Neural cell (in vitro differentiated cells): ENCODE data around the gene NKX3-2. TPM values are rescaled to one million over a fixed set of nuclear protein-coding genes. Genes with fewer than 3 reads are reported as not detected.
A peak's percentile ranks its signal among the peaks of the same experiment; 100 is the strongest.

Source experiments
- H2AFZ ChIP-seq: fragments of 200-600, 300-800 bp; sonication (generic), shearing (Covaris generic); 2 replicates; pipeline ENCODE4 v1.6.0; 2014; ENCODE audit warnings: low read depth, mild to moderate bottlenecking, antibody characterized with exemption, low read length, moderate library complexity
- H3F3A ChIP-seq: fragments of 200-600 bp; shearing (Covaris generic); 2 replicates; pipeline ENCODE4 v1.6.1; 2016; ENCODE audit warnings: mild to moderate bottlenecking, moderate library complexity, mixed read lengths, antibody characterized with exemption, low read length; ENCODE audit not compliant: insufficient read depth, poor library complexity, severe bottlenecking
- H3K27ac ChIP-seq: fragments of 200-600, 300-800 bp; sonication (generic), shearing (Covaris generic); 2 replicates; pipeline ENCODE4 v1.5.1; 2014; ENCODE audit warnings: mild to moderate bottlenecking, low read length, moderate library complexity
- H3K27me3 ChIP-seq: fragments of 300-800, 200-600 bp; sonication (generic), shearing (Covaris generic); 2 replicates; pipeline ENCODE4 v1.6.0; 2014; ENCODE audit warnings: mild to moderate bottlenecking, low read depth, low read length, moderate library complexity; ENCODE audit not compliant: insufficient read depth
- H3K36me3 ChIP-seq: fragments of 300-800, 200-600 bp; sonication (generic), shearing (Covaris generic); 2 replicates; pipeline ENCODE4 v1.5.1; 2014; ENCODE audit warnings: mild to moderate bottlenecking, antibody characterized with exemption, low read length, moderate library complexity; ENCODE audit not compliant: insufficient read depth
- H3K4me2 ChIP-seq: fragments of 300-800, 200-600 bp; sonication (generic), shearing (Covaris generic); 2 replicates; pipeline ENCODE4 v1.6.0; 2014; ENCODE audit warnings: mild to moderate bottlenecking, low read length
- H3K4me3 ChIP-seq: fragments of 300-800, 200-600 bp; sonication (generic), shearing (Covaris generic); 2 replicates; pipeline ENCODE4 v1.5.1; 2014; ENCODE audit warnings: mild to moderate bottlenecking, low read length, moderate library complexity
- H3K79me2 ChIP-seq: fragments of 200-600 bp; shearing (Covaris generic); replicated peaks from 2 replicates; pipeline ENCODE4 v1.6.0; 2014; ENCODE audit warnings: mild to moderate bottlenecking, low read length, moderate library complexity; ENCODE audit not compliant: insufficient read depth
- H3K9ac ChIP-seq: fragments of 300-800, 200-600 bp; sonication (generic), shearing (Covaris generic); 2 replicates; pipeline ENCODE4 v1.6.1; 2016; ENCODE audit warnings: mild to moderate bottlenecking, low read length, mixed read lengths
- H3K9me2 ChIP-seq: fragments of 200-600 bp; shearing (Covaris generic); 2 replicates; pipeline ENCODE4 v1.6.1; 2016; ENCODE audit warnings: mild to moderate bottlenecking, low read length, mixed read lengths; ENCODE audit not compliant: insufficient read depth
- H3K9me3 ChIP-seq: fragments of 200-600, 300-800 bp; sonication (generic), shearing (Covaris generic); 2 replicates; pipeline ENCODE4 v1.6.1; 2016; ENCODE audit warnings: mild to moderate bottlenecking, mixed run types, low read length, moderate library complexity, mixed read lengths
- H4K20me1 ChIP-seq: fragments of 200-600 bp; shearing (Covaris generic); 2 replicates; pipeline ENCODE4 v1.6.1; 2016; ENCODE audit warnings: mild to moderate bottlenecking, mixed run types; ENCODE audit not compliant: insufficient read depth
- EZH2 ChIP-seq: fragments of 200-600, 300-800 bp; shearing (Covaris generic), sonication (generic); IDR thresholded peaks from 2 replicates; pipeline ENCODE4 v1.6.1; 2014; ENCODE audit warnings: antibody characterized with exemption, low read length, borderline replicate concordance, mild to moderate bottlenecking; ENCODE audit not compliant: insufficient read depth, poor library complexity, severe bottlenecking
- MXI1 ChIP-seq: fragments of 450-650 bp; conservative IDR thresholded peaks from 2 replicates; pipeline ENCODE4 v1.6.1; 2014; ENCODE audit warnings: antibody characterized with exemption, mild to moderate bottlenecking; ENCODE audit not compliant: poor library complexity, severe bottlenecking
- POLR2AphosphoS5 ChIP-seq: IDR thresholded peaks from 2 replicates; pipeline ENCODE4 v1.6.1; 2012
- RAD21 ChIP-seq: fragments of 450-650 bp; conservative IDR thresholded peaks from 2 replicates; pipeline ENCODE4 v1.6.1; 2014; ENCODE audit warnings: antibody characterized with exemption, mild to moderate bottlenecking, moderate library complexity
- polyA plus RNA-seq: library from polyadenylated mRNA; depleted of rRNA; stranded (reverse); fragments of >200 nt; gene quantifications from 2 replicates; pipeline ENCODE4 v1.2.3, GENCODE V29; 2014
- TF ChIP-seq, protein P1 (sequence below): fragments of 450-650 bp; IDR thresholded peaks from 2 replicates; pipeline ENCODE4 v1.5.1; 2014; ENCODE audit warnings: antibody characterized with exemption, mild to moderate bottlenecking, moderate library complexity; ENCODE audit not compliant: poor library complexity, severe bottlenecking
- TF ChIP-seq, protein P2 (sequence below): IDR thresholded peaks from 2 replicates; pipeline ENCODE4 v1.6.1; 2012; ENCODE audit warnings: borderline replicate concordance

NKX3-2 gene
- polyA plus RNA-seq, 1 donor from 2014 or later, result not detected

DNA sequence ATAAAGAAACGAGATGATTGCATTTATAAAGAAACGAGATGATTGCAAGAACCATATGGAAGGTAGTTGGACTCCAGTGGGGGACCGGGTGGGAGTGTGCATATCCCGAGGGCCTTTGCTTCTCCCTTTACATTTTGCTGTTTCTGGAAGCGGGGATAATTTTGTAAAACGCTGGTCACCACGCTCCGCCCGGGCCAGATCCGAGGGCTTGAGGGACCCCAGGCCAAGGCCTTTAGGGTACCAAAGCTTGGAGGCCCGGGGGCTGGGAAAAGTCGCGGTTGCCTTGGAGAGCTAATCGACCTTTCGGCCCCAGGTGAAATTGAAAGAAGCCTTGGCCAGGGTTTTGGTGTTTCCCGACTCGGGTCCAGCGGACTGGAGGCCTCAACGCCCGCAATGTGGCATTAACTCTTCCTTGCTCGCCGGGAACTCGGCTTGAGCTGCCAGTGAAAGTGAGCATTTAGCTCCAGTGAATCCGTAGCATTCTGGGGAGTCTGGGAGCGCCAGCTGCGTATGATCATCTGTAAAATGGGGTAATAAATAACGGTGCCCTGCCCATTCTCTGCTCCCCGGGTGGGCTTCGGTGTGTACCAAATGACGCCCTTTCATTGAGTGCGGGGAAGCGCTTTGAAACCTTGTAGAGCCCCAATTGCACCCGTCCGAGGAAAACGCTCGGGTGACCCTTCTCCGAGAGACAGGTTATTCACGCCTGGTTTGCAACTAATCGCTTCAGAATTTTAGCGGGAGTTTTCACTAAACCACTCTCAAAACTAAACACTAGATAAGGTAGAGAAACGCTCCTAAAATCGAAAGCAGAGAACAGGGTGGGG, 4.5 kb downstream of the NKX3-2 start:
- Histone ChIP-seq H3K79me2 (no peaks in the 10 kb centered on the region), H3K4me3 (no peak overlapping the region), H4K20me1 (no peaks in the 10 kb centered on the region), H3K9me3 (peaks cover 17% of the 10 kb centered on the region), H3K36me3 (no peaks in the 10 kb centered on the region), H3K4me2 (no peak overlapping the region), H3K27ac (no peak overlapping the region), H3F3A (no peaks in the 10 kb centered on the region), H3K27me3 (peaks cover 100% of the 10 kb centered on the region), H3K9ac (no peak overlapping the region), H3K9me2 (no peaks in the 10 kb centered on the region), H2AFZ (no peak overlapping the region)
- TF ChIP-seq, protein P1, sequence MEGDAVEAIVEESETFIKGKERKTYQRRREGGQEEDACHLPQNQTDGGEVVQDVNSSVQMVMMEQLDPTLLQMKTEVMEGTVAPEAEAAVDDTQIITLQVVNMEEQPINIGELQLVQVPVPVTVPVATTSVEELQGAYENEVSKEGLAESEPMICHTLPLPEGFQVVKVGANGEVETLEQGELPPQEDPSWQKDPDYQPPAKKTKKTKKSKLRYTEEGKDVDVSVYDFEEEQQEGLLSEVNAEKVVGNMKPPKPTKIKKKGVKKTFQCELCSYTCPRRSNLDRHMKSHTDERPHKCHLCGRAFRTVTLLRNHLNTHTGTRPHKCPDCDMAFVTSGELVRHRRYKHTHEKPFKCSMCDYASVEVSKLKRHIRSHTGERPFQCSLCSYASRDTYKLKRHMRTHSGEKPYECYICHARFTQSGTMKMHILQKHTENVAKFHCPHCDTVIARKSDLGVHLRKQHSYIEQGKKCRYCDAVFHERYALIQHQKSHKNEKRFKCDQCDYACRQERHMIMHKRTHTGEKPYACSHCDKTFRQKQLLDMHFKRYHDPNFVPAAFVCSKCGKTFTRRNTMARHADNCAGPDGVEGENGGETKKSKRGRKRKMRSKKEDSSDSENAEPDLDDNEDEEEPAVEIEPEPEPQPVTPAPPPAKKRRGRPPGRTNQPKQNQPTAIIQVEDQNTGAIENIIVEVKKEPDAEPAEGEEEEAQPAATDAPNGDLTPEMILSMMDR, result no peak
- TF ChIP-seq POLR2AphosphoS5 (no peak), MXI1 (no peak), EZH2 (peak; percentile 76)

DNA sequence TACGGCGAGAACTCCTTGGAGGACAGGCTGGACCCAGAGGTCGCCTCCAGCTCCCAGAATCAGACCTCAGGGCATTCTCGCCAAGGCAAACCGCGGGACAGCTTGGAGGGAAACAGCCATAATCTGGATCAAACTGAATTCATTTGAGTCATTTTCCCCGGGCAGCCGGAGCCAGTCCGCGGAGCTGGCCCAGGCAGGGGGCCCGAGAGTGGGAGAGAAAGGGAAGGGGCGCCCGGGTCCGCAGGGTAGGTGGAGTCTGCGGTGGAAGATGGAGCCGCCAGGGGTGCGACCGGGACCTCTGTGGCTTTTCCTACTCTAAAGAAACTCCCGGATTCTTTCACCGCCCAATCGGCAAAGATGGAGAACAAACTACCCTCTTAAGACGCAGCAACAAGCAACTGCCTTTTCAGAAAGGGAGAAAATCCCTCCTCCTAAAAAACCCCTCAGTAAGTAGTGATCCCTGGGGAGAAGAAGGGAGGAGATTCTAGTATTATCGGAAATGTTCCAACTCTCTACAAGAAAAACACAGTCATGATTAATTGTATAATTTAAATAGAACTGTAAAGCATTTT, 5.2 kb downstream of the NKX3-2 start:
- Histone ChIP-seq H3K4me2 (no peak overlapping the region), H3K4me3 (no peak overlapping the region)

More for the DNA sequence above, 5.2 kb downstream of the NKX3-2 start:
- H3K9me3 ChIP-seq, result peaks cover 17% of the 10 kb centered on the region
- H3K9ac ChIP-seq, result no peak overlapping the region
- H2AFZ ChIP-seq, result no peak overlapping the region
- no peaks in the 10 kb centered on the region for H3K9me2 ChIP-seq
- TF ChIP-seq, protein P1, result no peak
- TF ChIP-seq EZH2 (peak; percentile 48), POLR2AphosphoS5 (no peak), RAD21 (no peak)
- TF ChIP-seq, protein P2, sequence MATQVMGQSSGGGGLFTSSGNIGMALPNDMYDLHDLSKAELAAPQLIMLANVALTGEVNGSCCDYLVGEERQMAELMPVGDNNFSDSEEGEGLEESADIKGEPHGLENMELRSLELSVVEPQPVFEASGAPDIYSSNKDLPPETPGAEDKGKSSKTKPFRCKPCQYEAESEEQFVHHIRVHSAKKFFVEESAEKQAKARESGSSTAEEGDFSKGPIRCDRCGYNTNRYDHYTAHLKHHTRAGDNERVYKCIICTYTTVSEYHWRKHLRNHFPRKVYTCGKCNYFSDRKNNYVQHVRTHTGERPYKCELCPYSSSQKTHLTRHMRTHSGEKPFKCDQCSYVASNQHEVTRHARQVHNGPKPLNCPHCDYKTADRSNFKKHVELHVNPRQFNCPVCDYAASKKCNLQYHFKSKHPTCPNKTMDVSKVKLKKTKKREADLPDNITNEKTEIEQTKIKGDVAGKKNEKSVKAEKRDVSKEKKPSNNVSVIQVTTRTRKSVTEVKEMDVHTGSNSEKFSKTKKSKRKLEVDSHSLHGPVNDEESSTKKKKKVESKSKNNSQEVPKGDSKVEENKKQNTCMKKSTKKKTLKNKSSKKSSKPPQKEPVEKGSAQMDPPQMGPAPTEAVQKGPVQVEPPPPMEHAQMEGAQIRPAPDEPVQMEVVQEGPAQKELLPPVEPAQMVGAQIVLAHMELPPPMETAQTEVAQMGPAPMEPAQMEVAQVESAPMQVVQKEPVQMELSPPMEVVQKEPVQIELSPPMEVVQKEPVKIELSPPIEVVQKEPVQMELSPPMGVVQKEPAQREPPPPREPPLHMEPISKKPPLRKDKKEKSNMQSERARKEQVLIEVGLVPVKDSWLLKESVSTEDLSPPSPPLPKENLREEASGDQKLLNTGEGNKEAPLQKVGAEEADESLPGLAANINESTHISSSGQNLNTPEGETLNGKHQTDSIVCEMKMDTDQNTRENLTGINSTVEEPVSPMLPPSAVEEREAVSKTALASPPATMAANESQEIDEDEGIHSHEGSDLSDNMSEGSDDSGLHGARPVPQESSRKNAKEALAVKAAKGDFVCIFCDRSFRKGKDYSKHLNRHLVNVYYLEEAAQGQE, result no peak
- H3K79me2 ChIP-seq, result no peaks in the 10 kb centered on the region
- no peaks in the 10 kb centered on the region for H4K20me1 ChIP-seq
- H3F3A ChIP-seq, result no peaks in the 10 kb centered on the region
- H3K27ac ChIP-seq, result no peak overlapping the region
- H3K36me3 ChIP-seq, result no peaks in the 10 kb centered on the region
- H3K27me3 ChIP-seq, result peaks cover 100% of the 10 kb centered on the region
